CD4-positive, alpha-beta T cell treated with Interleukin-1 beta for 1 hour (primary cell): ENCODE measurements around the gene CDK19.

Source experiments
- DNase-seq, 2 donors: peaks; one replicate each; pipeline ENCODE4 v3.0.0-alpha.2; 2020 to 2022

CDK19 gene

DNA sequence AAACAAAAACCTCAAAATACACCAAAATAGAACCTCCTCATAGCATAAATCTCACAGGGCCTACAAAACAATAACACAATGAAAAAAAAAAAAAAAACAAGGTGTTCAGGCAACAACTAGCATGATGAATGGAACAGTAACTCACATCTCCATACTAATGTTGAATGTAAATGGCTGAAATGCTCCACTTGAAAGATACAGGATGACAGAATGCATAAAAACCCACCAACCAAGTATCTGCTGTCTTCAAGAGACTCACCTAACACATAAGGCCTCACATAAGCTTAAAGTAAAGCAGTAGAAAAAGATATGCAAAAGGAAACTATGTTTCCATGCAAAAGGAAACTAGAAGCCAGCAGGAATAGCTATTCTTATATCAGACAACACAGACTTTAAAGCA is 121.3 kb downstream of the CDK19 start:
- no peak for DNase-seq

DNA sequence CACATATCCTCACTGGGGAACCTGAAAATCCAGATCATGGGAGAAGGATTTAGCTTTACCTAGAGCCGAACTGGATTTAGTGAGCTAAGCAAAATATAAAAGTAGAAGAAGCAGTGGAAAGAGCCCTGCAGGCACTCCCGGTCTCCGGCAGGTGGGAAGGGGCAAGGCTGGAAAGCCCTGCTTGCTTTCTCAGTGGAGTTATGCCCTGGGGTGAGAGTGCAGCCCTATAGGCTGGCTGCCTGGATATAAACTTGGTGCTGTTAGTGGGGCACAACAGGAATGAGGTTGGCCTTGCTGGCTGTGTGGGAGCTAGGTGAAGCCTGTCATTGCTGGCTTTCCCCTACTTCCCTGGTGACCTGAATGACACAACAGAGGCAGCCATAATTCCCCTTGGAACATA is 122.0 kb downstream of the CDK19 start:
- no peak for DNase-seq

- DNase-seq = no peak
These were observed 124.4 kb downstream of the CDK19 start for GRCh38 chr6:110690916-110691315.

- no peak for DNase-seq
These were observed 125.1 kb downstream of the CDK19 start for GRCh38 chr6:110690106-110690654.

- DNase-seq = peak in 1 of 2 donors; percentile 25
These were observed 125.9 kb downstream of the CDK19 start for GRCh38 chr6:110689275-110689935.

DNA sequence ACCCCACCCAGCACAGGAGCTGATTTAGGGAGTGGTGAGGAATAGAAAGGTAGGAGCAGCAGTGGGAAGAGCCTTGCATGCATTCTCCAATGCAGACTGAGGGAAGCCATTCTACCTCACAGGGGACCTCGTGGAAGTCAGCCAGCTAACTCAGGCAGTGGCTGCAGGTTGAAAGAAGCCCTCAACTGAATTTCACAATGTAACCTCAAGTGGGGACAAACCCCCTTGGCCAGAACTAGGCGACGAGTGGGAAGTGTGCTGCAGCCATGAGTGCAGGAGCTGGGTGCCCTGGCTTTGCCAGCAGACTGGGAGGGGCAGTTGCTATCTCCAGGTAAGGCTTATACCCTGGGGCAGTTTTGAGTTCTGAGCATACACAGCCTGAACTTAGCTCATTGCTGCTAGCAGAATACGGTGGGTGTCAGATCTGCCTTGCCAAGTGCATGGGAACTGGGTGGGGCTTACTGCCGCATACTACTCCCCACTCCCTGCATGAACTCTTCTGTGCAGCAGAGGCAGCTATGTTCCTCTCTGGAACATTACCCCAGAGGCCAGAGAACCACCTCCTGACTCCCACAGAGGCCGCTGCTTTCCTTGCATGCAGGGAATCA is 126.5 kb downstream of the CDK19 start:
- no peak for DNase-seq

GRCh38 chr6:110687326-110687725 is 127.9 kb downstream of the CDK19 start:
- no peak for DNase-seq

DNA sequence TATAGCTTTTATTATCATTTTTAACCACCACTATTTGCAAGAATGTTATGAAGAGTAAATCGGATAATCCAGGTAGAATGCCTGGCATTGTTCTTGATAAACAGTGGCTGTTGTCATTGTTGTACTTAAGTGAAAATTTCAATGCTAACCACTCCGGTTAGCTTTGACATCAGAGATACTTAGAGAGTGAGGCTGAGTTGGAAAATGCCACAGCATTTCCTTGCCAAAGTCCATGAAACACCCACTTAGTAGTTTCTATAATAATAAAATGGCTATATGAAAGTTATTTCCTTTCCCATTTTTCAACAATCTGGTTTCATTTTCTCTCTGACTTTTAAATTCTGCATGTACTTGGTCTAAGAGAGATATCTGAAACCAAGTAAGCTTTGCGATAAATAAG is 132.0 kb downstream of the CDK19 start:
- DNase-seq = no peak

- DNase-seq = peak; percentile 73 to 85
These were observed 132.8 kb downstream of the CDK19 start for GRCh38 chr6:110682460-110682853.

DNA sequence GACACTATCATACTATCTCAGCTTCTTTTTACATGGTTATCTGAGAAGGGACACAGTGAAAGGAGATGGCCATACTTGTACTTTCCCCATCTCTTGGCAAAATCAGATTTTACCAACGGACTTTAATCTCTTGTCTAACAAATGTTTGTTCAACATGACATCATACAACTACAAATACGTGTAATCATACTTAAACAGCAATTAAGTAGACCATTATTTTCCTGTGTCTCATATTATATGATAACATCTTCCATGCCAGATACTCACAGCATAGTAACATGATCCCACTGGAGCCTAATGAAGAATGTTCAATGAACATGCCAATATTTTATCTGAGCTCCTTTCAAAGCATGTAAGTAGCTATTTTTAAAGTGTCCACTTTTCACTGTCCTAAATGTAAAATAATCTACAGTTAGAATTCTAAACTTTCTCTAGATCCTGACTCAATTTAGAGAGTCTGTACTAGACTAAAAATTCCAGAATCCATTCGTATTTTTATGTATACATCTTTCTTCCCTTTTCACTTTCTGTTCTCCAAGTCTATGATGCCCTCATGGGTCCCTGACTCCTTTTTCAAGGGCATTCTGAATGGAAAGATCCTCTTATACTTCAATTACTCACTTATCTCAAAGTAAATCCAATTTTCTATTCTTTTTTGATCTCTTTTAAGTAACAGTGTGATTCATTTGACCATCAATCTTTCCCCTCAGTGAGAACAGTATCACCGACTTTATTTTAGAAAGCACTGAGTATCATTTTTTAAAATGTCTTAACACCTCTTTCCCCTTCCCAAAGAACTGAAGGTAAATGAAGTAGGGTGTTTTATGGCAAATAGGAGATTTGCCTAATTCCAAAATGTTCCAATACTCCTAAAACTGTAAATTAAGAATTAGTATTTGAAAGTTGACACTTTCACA is 133.5 kb downstream of the CDK19 start:
- no peak for DNase-seq

GRCh38 chr6:110676396-110676795 is 138.9 kb downstream of the CDK19 start:
- DNase-seq = no peak

DNA sequence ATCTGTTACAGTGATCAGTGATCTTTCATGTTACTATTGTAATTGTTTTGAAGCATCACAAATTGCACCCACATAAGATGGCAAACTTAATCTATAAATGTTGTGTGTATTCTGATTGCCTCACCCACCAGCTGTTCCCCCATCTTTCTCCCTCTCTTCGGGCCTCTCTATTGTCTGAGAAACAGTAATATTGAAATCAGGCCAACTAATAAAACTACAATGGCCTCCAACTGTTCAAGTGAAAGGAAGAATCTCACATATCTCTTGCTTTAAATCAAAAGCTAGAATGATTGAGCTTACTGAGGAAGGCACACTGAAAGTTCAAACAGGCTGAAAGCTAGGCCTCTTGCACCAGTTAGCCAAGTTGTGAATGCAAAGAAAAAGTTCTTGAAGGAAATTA is 141.2 kb downstream of the CDK19 start:
- DNase-seq = no peak

- DNase-seq = no peak
These were observed 143.1 kb downstream of the CDK19 start for GRCh38 chr6:110672122-110672521.

GRCh38 chr6:110671447-110671846 is 143.8 kb downstream of the CDK19 start:
- no peak for DNase-seq

DNA sequence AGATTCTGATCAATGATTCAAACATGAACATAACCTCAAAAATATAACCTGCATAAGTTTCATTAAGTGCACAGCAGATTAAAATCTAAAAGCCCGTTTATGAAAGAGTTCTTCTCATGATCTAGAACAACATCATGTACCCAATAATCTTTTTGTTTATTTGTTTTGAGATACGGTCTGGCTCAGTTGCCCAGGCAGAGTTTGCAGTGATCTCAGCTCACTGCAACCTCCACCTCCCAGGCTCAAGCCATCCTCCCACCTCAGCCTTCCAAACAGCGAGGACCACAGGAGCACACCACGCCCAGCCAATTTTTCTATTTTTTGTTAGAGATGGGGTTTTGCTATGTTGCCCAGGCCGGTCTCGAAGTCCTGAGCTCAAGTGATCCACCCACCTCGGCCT is 149.7 kb downstream of the CDK19 start:
- DNase-seq = no peak

- no peak for DNase-seq
These were observed 150.3 kb downstream of the CDK19 start for GRCh38 chr6:110664933-110665332.

- no peak for DNase-seq
These were observed 152.6 kb downstream of the CDK19 start for GRCh38 chr6:110662490-110663211.

GRCh38 chr6:110661414-110661813 is 153.9 kb downstream of the CDK19 start:
- DNase-seq = no peak

- no peak for DNase-seq
These were observed 155.1 kb downstream of the CDK19 start for GRCh38 chr6:110660066-110660655.

GRCh38 chr6:110658631-110659211 is 156.5 kb downstream of the CDK19 start:
- no peak for DNase-seq

- no peak for DNase-seq
These were observed 158.8 kb downstream of the CDK19 start for GRCh38 chr6:110656492-110656891.

GRCh38 chr6:110655821-110656220 is 159.4 kb downstream of the CDK19 start:
- DNase-seq = no peak
